ENCODE measurements around the gene UBR2. TPM values are rescaled to one million over a fixed set of nuclear protein-coding genes. Genes with fewer than 3 reads are reported as not detected.

UBR2 gene
- total RNA-seq, 2 experiments from 2014 or later, result 27.4 to 27.7 TPM

DNA sequence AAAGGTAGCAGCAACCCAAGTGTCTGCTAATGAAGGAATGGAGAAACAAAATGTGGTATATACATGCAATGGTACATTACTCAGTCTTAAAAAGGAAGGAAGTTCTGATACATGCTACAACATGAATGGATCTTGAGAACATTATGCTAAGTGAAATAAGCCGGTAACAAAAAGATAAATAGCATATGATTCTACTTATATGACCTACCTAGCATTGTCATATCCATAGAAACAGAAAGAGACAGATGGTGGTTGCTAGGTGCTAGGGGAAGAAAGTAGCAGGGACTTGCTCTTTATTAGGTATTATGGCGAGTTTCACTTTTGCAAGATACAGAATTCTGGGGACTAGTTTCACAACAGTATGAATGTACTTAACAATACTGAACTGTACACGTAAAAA lies 46.6 kb downstream of the UBR2 start:
- Histone ChIP-seq H3K9me3 (ENCODE audit: control insufficient read depth in 1 of 2, insufficient read depth in 1 of 2, low read length in 2 of 2) (no peaks in the 10 kb centered on the region), H3K4me3 (ENCODE audit: low read length) (no peak overlapping the region), H3K27ac (ENCODE audit: low read depth in 1 of 2, low read length in 2 of 2) (no peak overlapping the region), H3K27me3 (ENCODE audit: control insufficient read depth in 1 of 2, insufficient read depth in 2 of 2, low read length in 2 of 2) (no peaks in the 10 kb centered on the region), H3K36me3 (ENCODE audit: insufficient read depth, low read length) (peaks cover 65% of the 10 kb centered on the region), H3K4me1 (ENCODE audit: insufficient read depth, low read length) (no peaks in the 10 kb centered on the region)
- Mint-ChIP-seq H3K4me1 (ENCODE audit: low read depth) (no peaks in the 10 kb centered on the region), H3K27me3 (no peaks in the 10 kb centered on the region), H3K36me3 (ENCODE audit: low read depth) (peaks cover 63% of the 10 kb centered on the region), H3K27ac (no peak overlapping the region), H3K4me3 (no peak overlapping the region), H3K9me3 (no peaks in the 10 kb centered on the region)
- POLR2A ChIA-PET, result no interaction called here
- CTCF ChIA-PET, result no interaction called here
- intact Hi-C loops (cut with DNase I, micrococcal nuclease), result no loop called here
- ATAC-seq (ENCODE audit: poor library complexity) (no peak), DNase-seq (no peak)
- TF ChIP-seq, protein P1, sequence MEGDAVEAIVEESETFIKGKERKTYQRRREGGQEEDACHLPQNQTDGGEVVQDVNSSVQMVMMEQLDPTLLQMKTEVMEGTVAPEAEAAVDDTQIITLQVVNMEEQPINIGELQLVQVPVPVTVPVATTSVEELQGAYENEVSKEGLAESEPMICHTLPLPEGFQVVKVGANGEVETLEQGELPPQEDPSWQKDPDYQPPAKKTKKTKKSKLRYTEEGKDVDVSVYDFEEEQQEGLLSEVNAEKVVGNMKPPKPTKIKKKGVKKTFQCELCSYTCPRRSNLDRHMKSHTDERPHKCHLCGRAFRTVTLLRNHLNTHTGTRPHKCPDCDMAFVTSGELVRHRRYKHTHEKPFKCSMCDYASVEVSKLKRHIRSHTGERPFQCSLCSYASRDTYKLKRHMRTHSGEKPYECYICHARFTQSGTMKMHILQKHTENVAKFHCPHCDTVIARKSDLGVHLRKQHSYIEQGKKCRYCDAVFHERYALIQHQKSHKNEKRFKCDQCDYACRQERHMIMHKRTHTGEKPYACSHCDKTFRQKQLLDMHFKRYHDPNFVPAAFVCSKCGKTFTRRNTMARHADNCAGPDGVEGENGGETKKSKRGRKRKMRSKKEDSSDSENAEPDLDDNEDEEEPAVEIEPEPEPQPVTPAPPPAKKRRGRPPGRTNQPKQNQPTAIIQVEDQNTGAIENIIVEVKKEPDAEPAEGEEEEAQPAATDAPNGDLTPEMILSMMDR (IDR thresholded peaks at IDR 0.05), result no peak

DNA sequence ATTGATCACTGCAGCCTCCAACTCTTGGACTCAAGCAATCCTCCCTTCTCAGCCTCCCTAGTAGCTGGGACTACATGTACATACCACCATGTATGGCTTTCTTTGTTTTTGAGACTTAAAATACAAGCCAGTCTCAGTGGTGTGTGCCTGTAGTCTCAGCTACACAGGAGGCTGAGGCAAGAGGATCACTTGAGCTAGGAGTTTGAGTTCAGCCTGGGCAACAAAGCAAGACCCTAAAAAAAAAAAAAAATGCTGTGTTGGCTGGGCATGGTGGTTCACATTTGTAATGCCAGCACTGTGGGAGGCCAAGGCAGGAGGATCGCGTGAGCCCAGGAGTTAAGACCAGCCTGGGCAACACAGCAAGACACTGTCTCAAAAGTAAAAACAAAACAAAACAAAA lies 51.7 kb downstream of the UBR2 start:
- H3K27me3 Mint-ChIP-seq, result no peaks in the 10 kb centered on the region
- no peak overlapping the region for H3K27ac Mint-ChIP-seq
- peaks cover 68% of the 10 kb centered on the region for H3K36me3 ChIP-seq (ENCODE audit: insufficient read depth, low read length)
- intact Hi-C loops (cut with DNase I, micrococcal nuclease), result no loop called here
- H3K4me3 ChIP-seq (ENCODE audit: low read length), result no peak overlapping the region
- peaks cover 60% of the 10 kb centered on the region for H3K36me3 Mint-ChIP-seq (ENCODE audit: low read depth)
- no peaks in the 10 kb centered on the region for H3K4me1 ChIP-seq (ENCODE audit: insufficient read depth, low read length)
- TF ChIP-seq, protein P1 (IDR thresholded peaks at IDR 0.05), result no peak
- no peak for DNase-seq
- no peaks in the 10 kb centered on the region for H3K9me3 Mint-ChIP-seq
- H3K4me3 Mint-ChIP-seq, result no peak overlapping the region
- ChIA-PET CTCF (no interaction called here), POLR2A (no interaction called here)
- no peaks in the 10 kb centered on the region for H3K9me3 ChIP-seq (ENCODE audit: control insufficient read depth in 1 of 2, insufficient read depth in 1 of 2, low read length in 2 of 2)
- no peak for ATAC-seq (ENCODE audit: poor library complexity)
- H3K27ac ChIP-seq (ENCODE audit: low read depth in 1 of 2, low read length in 2 of 2), result no peak overlapping the region
- H3K27me3 ChIP-seq (ENCODE audit: control insufficient read depth in 1 of 2, insufficient read depth in 2 of 2, low read length in 2 of 2), result no peaks in the 10 kb centered on the region
- no peaks in the 10 kb centered on the region for H3K4me1 Mint-ChIP-seq (ENCODE audit: low read depth)

DNA sequence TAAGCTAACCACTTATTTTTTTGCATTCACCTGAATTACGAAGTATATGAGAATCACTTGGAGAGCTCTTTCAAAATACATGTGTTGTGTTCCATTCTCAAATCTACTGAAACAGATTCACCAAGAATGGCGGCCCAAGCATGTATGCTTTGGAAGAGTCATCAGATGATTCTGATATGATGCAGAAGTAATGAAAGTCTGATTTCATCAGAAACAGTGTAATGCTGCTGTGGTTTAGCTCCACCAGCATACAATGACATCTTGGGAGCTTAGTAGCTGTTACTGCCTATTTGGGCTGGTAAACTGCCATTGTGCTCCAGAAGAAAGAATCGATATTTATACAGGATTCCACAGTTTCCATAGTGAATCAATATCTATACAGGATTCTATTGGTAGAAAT lies 52.9 kb downstream of the UBR2 start:
- no peak overlapping the region for H3K27ac Mint-ChIP-seq
- no peaks in the 10 kb centered on the region for H3K9me3 Mint-ChIP-seq

More for the DNA sequence above, 52.9 kb downstream of the UBR2 start:
- no peaks in the 10 kb centered on the region for H3K27me3 Mint-ChIP-seq
- H3K36me3 Mint-ChIP-seq (ENCODE audit: low read depth), result peaks cover 70% of the 10 kb centered on the region
- ChIA-PET CTCF (no interaction called here), POLR2A (no interaction called here)
- H3K27ac ChIP-seq (ENCODE audit: low read depth in 1 of 2, low read length in 2 of 2), result no peak overlapping the region
- H3K27me3 ChIP-seq (ENCODE audit: control insufficient read depth in 1 of 2, insufficient read depth in 2 of 2, low read length in 2 of 2), result no peaks in the 10 kb centered on the region
- H3K9me3 ChIP-seq (ENCODE audit: control insufficient read depth in 1 of 2, insufficient read depth in 1 of 2, low read length in 2 of 2), result no peaks in the 10 kb centered on the region
- no peak overlapping the region for H3K4me3 Mint-ChIP-seq
- intact Hi-C loops (cut with DNase I, micrococcal nuclease), result no loop called here
- H3K36me3 ChIP-seq (ENCODE audit: insufficient read depth, low read length), result peaks cover 70% of the 10 kb centered on the region
- DNase-seq (no peak), ATAC-seq (ENCODE audit: poor library complexity) (no peak)
- H3K4me3 ChIP-seq (ENCODE audit: low read length), result no peak overlapping the region
- no peaks in the 10 kb centered on the region for H3K4me1 ChIP-seq (ENCODE audit: insufficient read depth, low read length)
- no peaks in the 10 kb centered on the region for H3K4me1 Mint-ChIP-seq (ENCODE audit: low read depth)
- TF ChIP-seq, protein P1 (IDR thresholded peaks at IDR 0.05), result no peak

All from CD4-positive, alpha-beta T cell (primary cell).